Endothelial cell of umbilical vein (primary cell): ENCODE results near the gene XKRX. TPM values are rescaled to one million over a fixed set of nuclear protein-coding genes. Genes with fewer than 3 reads are reported as not detected.

ENCODE experiments used
- BruUV-seq: library from RNA; stranded (reverse); fragments of 400-500 nt; replicated peaks from 2 replicates; lab custom pipeline; 2021; lab: Mats Ljungman, UMichigan
- CTCF ChIA-PET: fragments of 300-600, 350-600 bp; sonication (Branson Sonifier 250); formaldehyde crosslinking; loops from one replicate; lab custom pipeline; 2021; ENCODE audit warnings: antibody characterized with exemption, inconsistent platforms; lab: Charles Lee
- POLR2A ChIA-PET: fragments of 300-600, 350-600 bp; sonication (Branson Sonifier 250); formaldehyde crosslinking; loops from one replicate; lab custom pipeline; 2021; ENCODE audit warnings: antibody characterized with exemption, inconsistent platforms; lab: Charles Lee
- DNase-seq: peaks from one replicate; pipeline ENCODE4 v3.0.0-alpha.2; 2011; ENCODE audit warnings: low read depth, low spot score
- FAIRE-seq: peaks from 2 replicates; lab custom pipeline; 2011; peaks lifted over from hg19 to GRCh38; lab: Jason Lieb, UNC
- H2AFZ ChIP-seq: 2 replicates; pipeline ENCODE4 v1.6.0; 2012; ENCODE audit warnings: low read depth, low read length, control low read depth, inconsistent platforms
- H3K27ac ChIP-seq: 2 replicates; pipeline ENCODE4 v1.5.1; 2011; ENCODE audit warnings: low read depth, mild to moderate bottlenecking, control low read depth, low read length, moderate library complexity; ENCODE audit not compliant: insufficient read depth
- H3K27me3 ChIP-seq, 2 experiments: 2 replicates each; pipeline versions ENCODE4 v1.6.0 to v1.6.1; 2011; ENCODE audit warnings: low read length in 2 of 2, mixed read lengths in 1 of 2; ENCODE audit not compliant: control insufficient read depth in 2 of 2, insufficient read depth in 2 of 2
- H3K36me3 ChIP-seq, 2 experiments: 2 replicates in 1 of 2; 3 replicates in 1 of 2; pipeline ENCODE4 v1.5.1; 2011; ENCODE audit warnings: low read length in 2 of 2, mild to moderate bottlenecking in 1 of 2, moderate library complexity in 1 of 2; ENCODE audit not compliant: control insufficient read depth in 2 of 2, insufficient read depth in 2 of 2; ENCODE audit errors: extremely low read depth in 1 of 2
- H3K4me1 ChIP-seq: 3 replicates; pipeline ENCODE4 v1.5.1; 2011; ENCODE audit warnings: mild to moderate bottlenecking, low read length; ENCODE audit not compliant: control insufficient read depth, insufficient read depth; ENCODE audit errors: extremely low read depth
- H3K4me2 ChIP-seq: 2 replicates; pipeline ENCODE4 v1.6.1; 2011; ENCODE audit warnings: low read length, control low read depth, mixed read lengths; ENCODE audit not compliant: insufficient read depth
- H3K4me3 ChIP-seq, 3 experiments: fragments of 200-600 bp in 1 of 3; sonication (generic), shearing (Covaris generic) in 1 of 3; replicated peaks in 1 of 3; 2 replicates each; pipeline ENCODE4 v1.5.1; 2011 to 2016; ENCODE audit warnings: control low read depth in 3 of 3, low read length in 3 of 3, mild to moderate bottlenecking in 2 of 3, inconsistent platforms in 1 of 3, low read depth in 1 of 3, moderate library complexity in 1 of 3; ENCODE audit not compliant: insufficient read depth in 1 of 3
- H3K79me2 ChIP-seq: 2 replicates; pipeline ENCODE4 v1.6.0; 2012; ENCODE audit warnings: low read length, inconsistent platforms; ENCODE audit not compliant: control insufficient read depth, insufficient read depth
- H3K9ac ChIP-seq: replicated peaks from 2 replicates; pipeline ENCODE3; 2011; ENCODE audit warnings: low read length, control low read depth; ENCODE audit not compliant: insufficient read depth; ENCODE audit errors: extremely low read depth
- H3K9me1 ChIP-seq: replicated peaks from 3 replicates; pipeline ENCODE4 v1.6.0; 2011; ENCODE audit warnings: mild to moderate bottlenecking, low read length; ENCODE audit not compliant: control insufficient read depth, insufficient read depth; ENCODE audit errors: extremely low read depth
- H3K9me3 ChIP-seq: replicated peaks from 2 replicates; pipeline ENCODE4 v1.5.1; 2012; ENCODE audit warnings: low read length, inconsistent platforms; ENCODE audit not compliant: control insufficient read depth, insufficient read depth
- H4K20me1 ChIP-seq: replicated peaks from 2 replicates; pipeline ENCODE3; 2011; ENCODE audit warnings: mild to moderate bottlenecking, low read length; ENCODE audit not compliant: control insufficient read depth, insufficient read depth; ENCODE audit errors: extremely low read depth
- CTCF ChIP-seq, 2 donors: IDR thresholded peaks; 1 replicate in 1 of 2; 2 replicates in 1 of 2; pipeline ENCODE4 v1.5.1; 2011; ENCODE audit warnings: low read length in 2 of 2, mild to moderate bottlenecking in 2 of 2, moderate library complexity in 2 of 2, control low read depth in 1 of 2, inconsistent platforms in 1 of 2, low read depth in 1 of 2; ENCODE audit not compliant: insufficient read depth in 1 of 2; ENCODE audit errors: extremely low read depth in 1 of 2
- EZH2 ChIP-seq: IDR thresholded peaks from 2 replicates; pipeline ENCODE4 v1.6.1; 2012; ENCODE audit warnings: borderline replicate concordance, low read depth, mild to moderate bottlenecking, moderate library complexity, low read length, inconsistent platforms; ENCODE audit not compliant: severe bottlenecking
- FOS ChIP-seq: IDR thresholded peaks from 2 replicates; pipeline ENCODE4 v1.6.1; 2011; ENCODE audit warnings: mild to moderate bottlenecking, low read length, moderate library complexity, borderline replicate concordance; ENCODE audit not compliant: insufficient read depth
- GATA2 ChIP-seq: IDR thresholded peaks from 2 replicates; pipeline ENCODE4 v1.7.0; 2011; ENCODE audit warnings: low read depth, mild to moderate bottlenecking, moderate library complexity, mixed read lengths, low read length; ENCODE audit not compliant: insufficient read length, insufficient read depth
- JUN ChIP-seq: IDR thresholded peaks from 2 replicates; pipeline ENCODE4 v1.6.1; 2011; ENCODE audit warnings: borderline replicate concordance, low read depth; ENCODE audit not compliant: insufficient read length, insufficient read depth
- MAX ChIP-seq: IDR thresholded peaks from 2 replicates; pipeline ENCODE4 v1.6.1; 2011; ENCODE audit not compliant: insufficient read depth, insufficient read length
- MYC ChIP-seq: IDR thresholded peaks from one replicate; pipeline ENCODE4 v1.6.1; 2011; ENCODE audit warnings: mild to moderate bottlenecking, low read depth, low read length
- POLR2A ChIP-seq: IDR thresholded peaks from 2 replicates; pipeline ENCODE4 v1.6.1; 2012; ENCODE audit warnings: low read depth, mild to moderate bottlenecking, control low read depth, low read length
- POLR2AphosphoS5 ChIP-seq: IDR thresholded peaks from 2 replicates; pipeline ENCODE4 v1.6.1; 2012; ENCODE audit warnings: low read depth, mild to moderate bottlenecking, control low read depth, low read length, moderate library complexity; ENCODE audit not compliant: insufficient read depth
- dilution Hi-C: fragments of 300-500 bp; cut with MboI; formaldehyde crosslinking; loops from one replicate; pipeline ENCODE4 v1.15.0; 2019; ENCODE audit warnings: low sequenced_read_pairs; ENCODE audit not compliant: extremely low pct_ligation_motif_present
- intact Hi-C: fragments of 100-400 bp; cut with micrococcal nuclease; formaldehyde crosslinking; loops from one replicate; pipeline ENCODE4 v1.10.0; 2022
- polyA plus RNA-seq, 4 experiments: library from polyadenylated mRNA; depleted of rRNA in 3 of 4; stranded (reverse) in 3 of 4; unstranded in 1 of 4; fragments of >200 nt; gene quantifications; 2 replicates each; pipeline versions ENCODE4 v1.2.1 to v1.2.3, GENCODE V29; 2011 to 2012; ENCODE audit warnings: missing spikeins in 1 of 4
- total RNA-seq: library from RNA; stranded (reverse); gene quantifications from 2 replicates; pipeline ENCODE4 v1.2.3, GENCODE V29; 2021

Gene XKRX
- total and polyA plus RNA-seq, 2 donors (not counting 3 experiments of a cell fraction or from before 2014, with no cell fraction given): 0.33 to 0.88 TPM

GRCh38 chrX:100874325-100874724, 54.4 kb downstream of the XKRX start, which contains the start of gene NOX1:
Gene NOX1, minus strand, starts transcription at chrX:100874359. Its CDS starts 220 bp downstream, at chrX:100874139.
- Histone ChIP-seq H3K4me3 (no peak within 1 kb of the TSS), H3K4me2 (no peak within 1 kb of the TSS), H3K27me3 (no peaks in the 10 kb centered on the region), H3K27ac (no peak within 1 kb of the TSS), H2AFZ (no peak within 1 kb of the TSS), H3K79me2 (no peaks in the 10 kb centered on the region), H3K9me1 (no peaks in the 10 kb centered on the region), H3K9ac (no peak within 1 kb of the TSS), H3K4me1 (peaks cover 12% of the 10 kb centered on the region), H4K20me1 (no peaks in the 10 kb centered on the region), H3K9me3 (no peaks in the 10 kb centered on the region), H3K36me3 (no peaks in the 10 kb centered on the region)
- POLR2A ChIA-PET: no interaction called here
- dilution Hi-C loops (no loop called here), intact Hi-C loops (no loop called here)
- no peak for FAIRE-seq
- CTCF ChIA-PET: no interaction called here
- no peak for TF ChIP-seq GATA2
- TF ChIP-seq POLR2AphosphoS5: no peak
- TF ChIP-seq CTCF (IDR thresholded peaks at IDR 0.05; ENCODE audit: extremely low read depth in 1 of 2, insufficient read depth in 1 of 2, low read depth in 1 of 2, low read length in 2 of 2): no peak
- no peak for TF ChIP-seq POLR2A
- no peak for TF ChIP-seq MYC
- TF ChIP-seq MAX: no peak
- no peak for TF ChIP-seq JUN
- no peak for TF ChIP-seq EZH2
- TF ChIP-seq FOS: no peak
- DNase-seq: no peak
- BruUV-seq: no TSS peak
